ENCODE results near the gene RSPRY1. TPM values are rescaled to one million over a fixed set of nuclear protein-coding genes. Genes with fewer than 3 reads are reported as not detected.
A peak's percentile ranks its signal among the peaks of the same experiment; 100 is the strongest.

The RSPRY1 gene
- total RNA-seq, 4 donors from 2014 or later, result 13.7 to 27.2 (median 23.1) TPM

- no peak for DNase-seq
- peaks cover 0 to 70% (median 5%) of the 10 kb centered on the region in 3 donors for H3K4me1 ChIP-seq
- peaks cover 11 to 98% (median 29%) of the 10 kb centered on the region in 3 donors for H3K36me3 ChIP-seq
- no peaks in the 10 kb centered on the region for H3K9me3 ChIP-seq
- WGBS, 2 donors, result 67 to 86% methylated on average over 1 of the region's 1 CpG
- TF ChIP-seq CTCF (IDR thresholded peaks at IDR 0.05) (no peak), POLR2A (IDR thresholded peaks at IDR 0.05) (no peak)
- H3K27me3 ChIP-seq, result no peaks in the 10 kb centered on the region
- no peak overlapping the region for H3K4me3 ChIP-seq
- peak overlapping the region in 3 of 4 donors; percentile 16 to 82 (median 73) for H3K27ac ChIP-seq
- intact Hi-C loops (cut with DNase I), result no loop called here
Measured at GRCh38 chr16:57253466-57253865, 67.3 kb downstream of the RSPRY1 start.

- Histone ChIP-seq H3K27me3 (no peaks in the 10 kb centered on the region), H3K9me3 (no peaks in the 10 kb centered on the region), H3K4me3 (no peak overlapping the region), H3K36me3 (peaks cover 11 to 75% (median 16%) of the 10 kb centered on the region in 3 donors), H3K4me1 (peaks cover 5 to 91% (median 16%) of the 10 kb centered on the region in 3 donors), H3K27ac (peak overlapping the region; percentile 57 to 82 (median 70))
- TF ChIP-seq POLR2A (IDR thresholded peaks at IDR 0.05), result no peak
- no peak for TF ChIP-seq CTCF (IDR thresholded peaks at IDR 0.05)
- intact Hi-C loops (cut with DNase I), result no loop called here
- no peak for DNase-seq
- WGBS, 2 donors, result 50 to 65% methylated on average over 8 of the region's 10 CpGs
Measured at GRCh38 chr16:57255686-57256415, 69.7 kb downstream of the RSPRY1 start.

- DNase-seq, result no peak
- peaks cover 8 to 65% (median 9%) of the 10 kb centered on the region in 3 donors for H3K36me3 ChIP-seq
- H3K27me3 ChIP-seq, result no peaks in the 10 kb centered on the region
- H3K9me3 ChIP-seq, result no peaks in the 10 kb centered on the region
- peaks cover 5 to 94% (median 20%) of the 10 kb centered on the region in 3 donors for H3K4me1 ChIP-seq
- WGBS, 2 donors, result 83 to 97% methylated on average over 6 to 7 of the region's 16 CpGs
- peak overlapping the region; percentile 57 to 82 (median 70) for H3K27ac ChIP-seq
- no peak overlapping the region for H3K4me3 ChIP-seq
- TF ChIP-seq POLR2A (IDR thresholded peaks at IDR 0.05) (no peak), CTCF (IDR thresholded peaks at IDR 0.05) (no peak)
- intact Hi-C loops (cut with DNase I), result no loop called here
Measured at GRCh38 chr16:57256601-57257395, 70.7 kb downstream of the RSPRY1 start.

DNA sequence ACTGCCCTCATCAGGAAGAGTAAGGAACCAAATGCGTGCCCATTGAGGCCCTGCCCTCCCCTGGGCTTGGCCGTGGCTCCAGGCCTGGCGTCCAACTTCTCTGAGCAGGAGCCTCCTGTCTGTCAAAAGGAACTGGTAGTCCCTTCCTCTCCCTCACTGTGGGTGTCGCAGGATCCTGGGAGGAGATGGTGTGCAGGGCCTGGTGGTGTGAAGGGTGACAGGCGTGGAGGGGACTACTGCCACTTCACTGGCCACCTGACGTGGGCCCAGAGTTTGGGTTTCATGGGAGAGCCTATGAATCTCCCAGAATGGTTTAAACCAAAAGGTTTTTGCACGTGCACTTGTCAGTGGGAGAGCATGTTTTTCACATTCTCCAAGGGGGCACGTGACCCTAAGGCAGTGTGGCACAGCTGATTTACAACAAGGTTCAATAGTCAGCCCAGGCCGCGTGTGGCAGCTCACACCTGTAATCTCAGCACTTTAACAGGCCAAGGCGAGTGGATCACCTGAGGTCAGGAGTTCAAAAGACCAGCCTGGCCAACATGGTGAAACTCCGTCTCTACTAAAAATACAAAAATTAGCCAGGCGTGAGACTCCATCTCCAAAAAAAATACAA, 71.4 kb downstream of the RSPRY1 start:
- 68 to 85% methylated on average over 6 to 8 of the region's 13 CpGs for WGBS, 2 donors

More for the DNA sequence above, 71.4 kb downstream of the RSPRY1 start:
- intact Hi-C loops (cut with DNase I), result no loop called here
- TF ChIP-seq POLR2A (IDR thresholded peaks at IDR 0.05), result no peak
- TF ChIP-seq CTCF (IDR thresholded peaks at IDR 0.05), result no peak
- Histone ChIP-seq H3K27me3 (no peaks in the 10 kb centered on the region), H3K4me1 (peaks cover 5 to 94% (median 21%) of the 10 kb centered on the region in 3 donors), H3K9me3 (no peaks in the 10 kb centered on the region), H3K4me3 (no peak overlapping the region), H3K27ac (peak overlapping the region in 3 of 4 donors; percentile 66 to 82 (median 74)), H3K36me3 (peaks cover 1 to 58% (median 2%) of the 10 kb centered on the region in 3 donors)
- DNase-seq, result no peak
